ENCODE measurements around the gene EOMES. TPM values are rescaled to one million over a fixed set of nuclear protein-coding genes. Genes with fewer than 3 reads are reported as not detected.
"Not testable (repeated sequence)": the region's sequence is repeated elsewhere in the genome, so short reads cannot be mapped to it uniquely, and the experiment has no call there.

EOMES gene
- total RNA-seq (1.4 TPM), polyA plus RNA-seq (0.78 TPM)
- long read RNA-seq, donor 1, result 0 reads
- long read RNA-seq, donor 2, result 0 reads
- long read RNA-seq, donor 3, result 0 reads
- long read RNA-seq, donor 4, result 0 reads
- long read RNA-seq, donor 5, result 0 reads
- long read RNA-seq, donor 6, partial matches to known transcripts, result 0 of 1 reads
- long read RNA-seq, donor 6, other reads (novel, unspliced or antisense), result 0 of 1 reads
- long read RNA-seq, donor 7, result 0 reads
- long read RNA-seq, donor 8, result 0 reads
- long read RNA-seq, donor 9, result 0 reads
- long read RNA-seq, donor 10, result 0 reads

DNA sequence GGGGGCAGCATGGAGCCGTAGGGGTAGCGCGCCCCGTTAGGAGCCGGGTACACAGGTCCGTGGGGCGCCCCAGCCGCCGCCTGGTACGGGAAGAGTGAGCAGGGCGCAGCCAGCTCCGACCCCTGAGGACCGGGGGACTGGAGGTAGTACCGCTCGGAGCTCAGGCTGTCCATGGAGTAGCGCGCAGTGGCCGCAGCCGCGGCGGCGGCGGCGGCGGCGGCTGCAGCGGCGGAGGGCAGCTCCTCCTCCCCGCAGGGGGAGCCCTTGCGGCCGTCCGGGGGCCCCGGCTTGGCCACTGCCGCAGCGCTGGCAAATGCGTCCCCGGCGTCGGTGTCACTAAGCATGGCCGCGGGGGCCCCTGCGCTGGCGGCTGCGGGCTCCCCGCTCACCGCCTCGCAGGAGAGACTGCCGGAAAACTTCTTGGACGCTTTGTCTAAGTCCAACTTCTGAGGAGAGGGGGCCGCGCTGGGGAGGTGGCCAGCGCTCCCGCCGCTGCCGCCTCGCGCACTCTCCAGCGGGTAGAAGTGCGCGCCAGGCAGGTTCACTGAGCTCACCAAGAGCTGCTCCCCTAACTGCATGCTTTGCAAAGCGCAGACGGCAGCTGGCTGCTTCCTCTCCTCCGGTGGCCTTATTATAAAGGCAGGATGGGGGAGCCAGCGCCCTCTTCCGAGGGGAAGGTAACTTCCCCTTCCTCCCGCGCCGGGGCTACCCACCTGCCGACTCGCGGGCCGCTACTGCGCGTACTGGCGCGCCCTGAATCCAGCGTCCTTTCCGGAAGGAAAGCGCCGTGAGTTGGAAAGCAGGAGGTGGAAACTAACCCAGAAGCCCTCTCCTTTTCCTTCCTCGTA is at the start of gene EOMES:
TSS of gene EOMES (minus strand) at position 607 of the 848 bp plus-strand sequence. CDS start at position 578, 29 bp downstream.
- peak within 1 kb of the TSS; percentile 47 to 55 for H3K4me3 ChIP-seq (ENCODE audit: low read length in 2 of 2)
- WGBS, result under 1% methylated on average over 81 of the region's 81 CpGs
- H3K27ac ChIP-seq (ENCODE audit: low read depth in 1 of 2, low read length in 1 of 2), result no peak within 1 kb of the TSS
- DNase-seq (ENCODE audit: low read depth in 6 of 9, low spot score in 9 of 9), result peak in 8 of 9 donors; percentile 44 to 90 (median 66)
- peaks cover 1 to 9% of the 10 kb centered on the region in 2 donors for H3K9me3 ChIP-seq (ENCODE audit: control insufficient read depth in 2 of 2, insufficient read depth in 1 of 2, low read length in 1 of 2)
- no peaks in the 10 kb centered on the region for H3K36me3 ChIP-seq (ENCODE audit: control insufficient read depth in 2 of 2, insufficient read depth in 2 of 2, low read length in 1 of 2)
- H3K27me3 ChIP-seq (ENCODE audit: control insufficient read depth in 2 of 2, insufficient read depth in 1 of 2, low read length in 1 of 2), result peaks cover 82 to 100% of the 10 kb centered on the region in 2 donors
- peaks cover 6 to 28% of the 10 kb centered on the region in 2 donors for H3K4me1 ChIP-seq (ENCODE audit: control insufficient read depth in 2 of 2, insufficient read depth in 2 of 2, low read length in 2 of 2)

DNA sequence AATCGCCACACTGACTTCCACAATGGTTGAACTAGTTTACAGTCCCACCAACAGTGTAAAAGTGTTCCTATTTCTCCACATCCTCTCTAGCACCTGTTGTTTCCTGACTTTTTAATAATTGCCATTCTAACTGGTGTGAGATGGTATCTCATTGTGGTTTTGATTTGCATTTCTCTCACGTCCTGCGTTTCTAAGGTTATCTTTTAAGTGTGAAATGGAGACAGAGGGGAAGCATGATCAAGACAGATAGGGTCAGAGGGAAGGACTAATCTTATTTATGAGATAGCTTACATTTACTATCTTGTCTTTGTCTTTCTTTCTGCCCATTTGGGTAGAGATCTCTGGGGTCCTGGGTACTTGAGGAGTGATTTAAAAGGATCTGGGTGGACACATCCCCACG is 48.3 kb upstream of the EOMES start:
- WGBS, result 18% methylated on average over 3 of the region's 4 CpGs

DNA sequence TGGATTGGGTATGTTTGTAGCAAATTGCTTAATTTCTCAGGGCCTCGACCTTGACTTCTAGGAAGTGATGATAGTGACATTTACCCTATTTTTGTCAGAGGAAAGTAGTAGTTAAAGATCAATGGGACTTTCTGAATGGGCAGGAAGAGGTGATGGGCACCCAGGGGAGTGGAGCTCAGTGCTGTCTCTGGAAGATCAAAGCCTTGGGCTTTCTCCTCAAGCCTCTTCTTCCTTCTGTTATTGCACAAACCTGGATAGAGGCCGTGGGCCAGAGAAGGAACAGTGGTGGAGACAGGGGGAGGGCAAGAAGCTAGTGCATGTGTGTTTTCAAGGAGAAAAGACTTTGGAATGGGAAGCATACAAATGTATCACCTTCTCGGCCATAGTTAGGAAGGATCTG is 44.9 kb upstream of the EOMES start:
- no peaks in the 10 kb centered on the region for H3K4me1 ChIP-seq (ENCODE audit: control insufficient read depth in 2 of 2, insufficient read depth in 2 of 2, low read length in 2 of 2)
- H3K9me3 ChIP-seq (ENCODE audit: control insufficient read depth in 2 of 2, insufficient read depth in 1 of 2, low read length in 1 of 2), result no peaks in the 10 kb centered on the region
- H3K36me3 ChIP-seq (ENCODE audit: control insufficient read depth in 2 of 2, insufficient read depth in 2 of 2, low read length in 1 of 2), result no peaks in the 10 kb centered on the region
- 84% methylated on average over 3 of the region's 3 CpGs for WGBS
- DNase-seq (ENCODE audit: low read depth in 6 of 9, low spot score in 9 of 9), result no peak
- H3K27ac ChIP-seq (ENCODE audit: low read depth in 1 of 2, low read length in 1 of 2), result no peak overlapping the region
- no peaks in the 10 kb centered on the region for H3K27me3 ChIP-seq (ENCODE audit: control insufficient read depth in 2 of 2, insufficient read depth in 1 of 2, low read length in 1 of 2)
- no peak overlapping the region for H3K4me3 ChIP-seq (ENCODE audit: low read length in 2 of 2)

More for the DNA sequence above, 48.3 kb upstream of the EOMES start:
- H3K27ac ChIP-seq (ENCODE audit: low read depth in 1 of 2, low read length in 1 of 2); H3K4me1 ChIP-seq (ENCODE audit: control insufficient read depth in 2 of 2, insufficient read depth in 2 of 2, low read length in 2 of 2); H3K27me3 ChIP-seq (ENCODE audit: control insufficient read depth in 2 of 2, insufficient read depth in 1 of 2, low read length in 1 of 2); H3K9me3 ChIP-seq (ENCODE audit: control insufficient read depth in 2 of 2, insufficient read depth in 1 of 2, low read length in 1 of 2); H3K4me3 ChIP-seq (ENCODE audit: low read length in 2 of 2); H3K36me3 ChIP-seq (ENCODE audit: control insufficient read depth in 2 of 2, insufficient read depth in 2 of 2, low read length in 1 of 2): not testable (repeated sequence)
- peak in 1 of 9 donors; percentile 6 for DNase-seq (ENCODE audit: low read depth in 6 of 9, low spot score in 9 of 9)

DNA sequence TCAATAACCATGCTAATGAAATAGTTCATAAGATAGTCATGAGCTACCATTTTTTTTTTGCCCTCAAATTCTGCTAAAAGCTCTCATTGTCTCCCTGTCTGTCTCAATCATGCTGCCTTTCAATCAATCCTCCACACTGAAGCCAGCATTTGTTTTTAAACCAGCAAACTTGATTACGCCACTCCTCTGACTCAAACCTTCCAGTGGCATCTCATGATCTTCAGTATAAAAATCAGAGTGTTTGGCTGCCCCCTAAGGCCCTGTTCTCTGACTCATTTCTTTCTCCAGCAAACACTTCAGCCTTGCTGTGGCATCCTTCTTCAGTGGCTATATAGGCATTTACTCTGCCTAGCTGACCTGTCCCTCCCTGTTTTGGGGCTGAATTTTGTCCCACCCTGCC is 36.0 kb upstream of the EOMES start:
- no peaks in the 10 kb centered on the region for H3K9me3 ChIP-seq (ENCODE audit: control insufficient read depth in 2 of 2, insufficient read depth in 1 of 2, low read length in 1 of 2)
- no peaks in the 10 kb centered on the region for H3K36me3 ChIP-seq (ENCODE audit: control insufficient read depth in 2 of 2, insufficient read depth in 2 of 2, low read length in 1 of 2)
- no peaks in the 10 kb centered on the region for H3K4me1 ChIP-seq (ENCODE audit: control insufficient read depth in 2 of 2, insufficient read depth in 2 of 2, low read length in 2 of 2)
- no peak overlapping the region for H3K4me3 ChIP-seq (ENCODE audit: low read length in 2 of 2)
- no peaks in the 10 kb centered on the region for H3K27me3 ChIP-seq (ENCODE audit: control insufficient read depth in 2 of 2, insufficient read depth in 1 of 2, low read length in 1 of 2)
- H3K27ac ChIP-seq (ENCODE audit: low read depth in 1 of 2, low read length in 1 of 2), result no peak overlapping the region
- no peak for DNase-seq (ENCODE audit: low read depth in 6 of 9, low spot score in 9 of 9)
- 98% methylated on average over 1 of the region's 1 CpG for WGBS

DNA sequence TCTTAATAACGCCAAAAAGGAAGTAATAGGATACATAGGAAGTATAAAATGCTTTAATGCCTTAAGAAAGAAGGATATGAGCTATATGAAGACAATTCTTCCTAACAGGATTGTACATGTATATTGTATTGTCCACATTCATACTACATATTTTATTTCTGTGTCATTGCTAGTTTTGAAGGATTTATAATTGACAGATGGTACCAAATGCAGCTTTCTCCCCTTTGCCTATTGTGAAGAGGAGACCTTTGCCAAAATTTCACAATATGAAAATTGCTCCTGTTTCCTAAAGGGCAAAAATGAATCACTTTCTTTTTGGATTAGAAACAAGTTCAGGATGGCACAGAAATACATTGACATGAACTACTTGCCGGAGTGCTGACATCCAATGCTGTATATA is 34.8 kb upstream of the EOMES start:
- H3K27me3 ChIP-seq (ENCODE audit: control insufficient read depth in 2 of 2, insufficient read depth in 1 of 2, low read length in 1 of 2), result no peaks in the 10 kb centered on the region
- no peaks in the 10 kb centered on the region for H3K36me3 ChIP-seq (ENCODE audit: control insufficient read depth in 2 of 2, insufficient read depth in 2 of 2, low read length in 1 of 2)
- DNase-seq (ENCODE audit: low read depth in 6 of 9, low spot score in 9 of 9), result no peak
- no peaks in the 10 kb centered on the region for H3K9me3 ChIP-seq (ENCODE audit: control insufficient read depth in 2 of 2, insufficient read depth in 1 of 2, low read length in 1 of 2)
- H3K27ac ChIP-seq (ENCODE audit: low read depth in 1 of 2, low read length in 1 of 2), result no peak overlapping the region
- no peaks in the 10 kb centered on the region for H3K4me1 ChIP-seq (ENCODE audit: control insufficient read depth in 2 of 2, insufficient read depth in 2 of 2, low read length in 2 of 2)
- no peak overlapping the region for H3K4me3 ChIP-seq (ENCODE audit: low read length in 2 of 2)
- 61% methylated on average over 2 of the region's 2 CpGs for WGBS

DNA sequence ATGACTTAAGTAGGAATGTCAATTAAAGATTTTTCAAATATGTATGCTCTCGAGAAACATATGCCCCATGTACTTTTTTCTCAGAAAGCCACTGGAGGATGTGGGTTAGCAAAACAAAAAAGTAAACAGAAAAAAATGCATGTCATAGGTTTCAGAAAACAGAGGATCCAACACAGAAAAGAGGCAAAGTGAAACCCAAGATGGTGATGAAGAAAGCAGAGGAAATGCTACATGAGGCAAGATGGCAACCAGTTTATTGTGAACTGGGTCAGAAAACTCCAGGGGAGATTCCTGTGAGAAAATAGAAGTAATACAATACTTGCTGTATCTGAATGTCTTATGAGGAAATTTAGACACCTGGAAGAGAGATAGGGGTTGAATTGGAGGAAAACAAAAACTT is 30.8 kb upstream of the EOMES start:
- H3K27me3 ChIP-seq (ENCODE audit: control insufficient read depth in 2 of 2, insufficient read depth in 1 of 2, low read length in 1 of 2), result no peaks in the 10 kb centered on the region
- no peak for DNase-seq (ENCODE audit: low read depth in 6 of 9, low spot score in 9 of 9)
- H3K27ac ChIP-seq (ENCODE audit: low read depth in 1 of 2, low read length in 1 of 2), result no peak overlapping the region
- H3K4me3 ChIP-seq (ENCODE audit: low read length in 2 of 2), result no peak overlapping the region
- no peaks in the 10 kb centered on the region for H3K4me1 ChIP-seq (ENCODE audit: control insufficient read depth in 2 of 2, insufficient read depth in 2 of 2, low read length in 2 of 2)
- H3K9me3 ChIP-seq (ENCODE audit: control insufficient read depth in 2 of 2, insufficient read depth in 1 of 2, low read length in 1 of 2), result no peaks in the 10 kb centered on the region
- no peaks in the 10 kb centered on the region for H3K36me3 ChIP-seq (ENCODE audit: control insufficient read depth in 2 of 2, insufficient read depth in 2 of 2, low read length in 1 of 2)
- 75% methylated on average over 1 of the region's 1 CpG for WGBS

DNA sequence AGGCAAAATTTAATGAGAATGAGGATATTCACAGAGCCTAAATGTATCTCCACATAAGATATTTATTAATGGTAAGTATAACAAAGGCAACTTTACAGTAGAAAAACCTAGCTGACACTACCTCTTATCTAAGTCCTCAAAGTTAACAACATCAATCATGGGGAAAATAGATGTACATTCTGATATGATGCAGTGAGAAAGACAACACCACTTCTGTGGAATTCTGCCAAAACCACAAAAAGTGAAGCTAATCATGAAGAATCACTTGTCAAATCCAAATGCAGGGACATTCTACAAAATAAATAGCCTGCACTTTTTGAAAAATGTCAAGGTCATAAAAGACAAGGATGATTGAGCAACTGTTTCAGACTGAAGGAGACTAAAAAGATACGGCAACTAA is 27.5 kb upstream of the EOMES start:
- Histone ChIP-seq H3K9me3 (ENCODE audit: control insufficient read depth in 2 of 2, insufficient read depth in 1 of 2, low read length in 1 of 2) (no peaks in the 10 kb centered on the region), H3K27ac (ENCODE audit: low read depth in 1 of 2, low read length in 1 of 2) (no peak overlapping the region), H3K27me3 (ENCODE audit: control insufficient read depth in 2 of 2, insufficient read depth in 1 of 2, low read length in 1 of 2) (no peaks in the 10 kb centered on the region), H3K4me1 (ENCODE audit: control insufficient read depth in 2 of 2, insufficient read depth in 2 of 2, low read length in 2 of 2) (no peaks in the 10 kb centered on the region), H3K4me3 (ENCODE audit: low read length in 2 of 2) (no peak overlapping the region), H3K36me3 (ENCODE audit: control insufficient read depth in 2 of 2, insufficient read depth in 2 of 2, low read length in 1 of 2) (no peaks in the 10 kb centered on the region)
- no peak for DNase-seq (ENCODE audit: low read depth in 6 of 9, low spot score in 9 of 9)
- 88% methylated on average over 1 of the region's 1 CpG for WGBS

DNA sequence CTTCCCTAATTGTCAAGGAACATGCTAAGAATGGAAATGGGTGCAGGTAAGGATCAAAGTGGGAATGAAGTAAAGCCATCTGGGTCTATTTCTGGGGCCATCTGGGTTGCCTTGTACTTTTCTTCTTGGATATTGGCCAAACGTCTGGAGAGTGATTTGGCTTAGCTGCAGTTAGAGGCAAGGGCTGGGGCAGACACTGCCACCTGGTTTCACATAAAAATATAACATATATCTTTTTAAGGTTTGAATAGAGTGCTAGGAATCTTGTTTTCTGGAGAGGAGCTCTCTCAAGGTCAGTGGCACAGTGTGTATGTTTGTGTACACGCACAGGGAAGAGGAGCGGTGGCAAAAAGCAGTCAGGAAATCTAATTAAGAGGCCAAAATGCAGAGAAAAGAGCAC is 24.7 kb upstream of the EOMES start:
- H3K4me1 ChIP-seq (ENCODE audit: control insufficient read depth in 2 of 2, insufficient read depth in 2 of 2, low read length in 2 of 2), result no peaks in the 10 kb centered on the region
- H3K36me3 ChIP-seq (ENCODE audit: control insufficient read depth in 2 of 2, insufficient read depth in 2 of 2, low read length in 1 of 2), result no peaks in the 10 kb centered on the region
- no peak for DNase-seq (ENCODE audit: low read depth in 6 of 9, low spot score in 9 of 9)
- H3K4me3 ChIP-seq (ENCODE audit: low read length in 2 of 2), result no peak overlapping the region
- H3K27me3 ChIP-seq (ENCODE audit: control insufficient read depth in 2 of 2, insufficient read depth in 1 of 2, low read length in 1 of 2), result no peaks in the 10 kb centered on the region
- no peaks in the 10 kb centered on the region for H3K9me3 ChIP-seq (ENCODE audit: control insufficient read depth in 2 of 2, insufficient read depth in 1 of 2, low read length in 1 of 2)
- WGBS, result 95% methylated on average over 3 of the region's 3 CpGs
- no peak overlapping the region for H3K27ac ChIP-seq (ENCODE audit: low read depth in 1 of 2, low read length in 1 of 2)

DNA sequence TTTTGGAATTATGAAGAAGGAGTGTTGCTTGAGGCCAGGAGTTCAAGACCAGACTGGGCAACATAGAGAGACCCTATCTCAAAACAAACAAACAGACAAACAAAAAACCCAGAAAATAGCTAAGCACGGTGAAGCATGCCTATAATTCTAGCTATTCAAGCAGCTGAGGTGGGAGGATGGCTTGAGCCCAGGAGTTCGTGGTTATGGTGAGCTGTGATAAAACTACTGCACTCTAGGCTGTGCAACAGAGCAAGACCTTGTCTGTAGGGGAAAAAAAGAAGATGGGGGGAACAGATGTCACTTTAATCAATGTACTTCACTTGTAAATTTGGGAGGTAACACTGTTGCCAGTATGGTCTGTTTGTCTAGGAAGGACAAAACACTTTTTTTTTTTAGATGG is 18.7 kb upstream of the EOMES start:
- no peaks in the 10 kb centered on the region for H3K9me3 ChIP-seq (ENCODE audit: control insufficient read depth in 2 of 2, insufficient read depth in 1 of 2, low read length in 1 of 2)
- H3K4me3 ChIP-seq (ENCODE audit: low read length in 2 of 2), result no peak overlapping the region
- H3K27me3 ChIP-seq (ENCODE audit: control insufficient read depth in 2 of 2, insufficient read depth in 1 of 2, low read length in 1 of 2), result peaks cover 0 to 2% of the 10 kb centered on the region in 2 donors
- DNase-seq (ENCODE audit: low read depth in 6 of 9, low spot score in 9 of 9), result no peak
- no peaks in the 10 kb centered on the region for H3K36me3 ChIP-seq (ENCODE audit: control insufficient read depth in 2 of 2, insufficient read depth in 2 of 2, low read length in 1 of 2)
- 85% methylated on average over 2 of the region's 2 CpGs for WGBS
- no peaks in the 10 kb centered on the region for H3K4me1 ChIP-seq (ENCODE audit: control insufficient read depth in 2 of 2, insufficient read depth in 2 of 2, low read length in 2 of 2)
- no peak overlapping the region for H3K27ac ChIP-seq (ENCODE audit: low read depth in 1 of 2, low read length in 1 of 2)
